SK-N-SH treated with all-trans-retinoic acid at 6 μM for 48 hours (cell line): ENCODE results near the gene DIP2A.

ENCODE experiments used
- ATAC-seq: fragments of 200-7000 bp; cut with Tn5 transposase; 3 replicates; pipeline ENCODE4 v1.9.1; 2020; ENCODE audit warnings: mild to moderate bottlenecking, moderate library complexity
- ARNTL ChIP-seq: fragments of 450-650 bp; formaldehyde crosslinking; IDR thresholded peaks from 2 replicates; pipeline ENCODE4 v1.5.0; 2020; ENCODE audit warnings: low read depth, mild to moderate bottlenecking, moderate library complexity, borderline replicate concordance
- BACH2 ChIP-seq: fragments of 250-450 bp; sonication (Bioruptor Pico); IDR thresholded peaks from 2 replicates; pipeline ENCODE4 v1.9.0; 2021; ENCODE audit warnings: mild to moderate bottlenecking, borderline replicate concordance
- CSDC2 ChIP-seq: fragments of 250-450 bp; sonication (Bioruptor Pico); IDR thresholded peaks from 2 replicates; pipeline ENCODE4 v1.5.0; 2020; ENCODE audit warnings: mild to moderate bottlenecking, moderate library complexity
- GLIS3 ChIP-seq: fragments of 250-450 bp; sonication (Bioruptor Pico); IDR thresholded peaks from 2 replicates; pipeline ENCODE4 v1.5.0; 2020; ENCODE audit warnings: mild to moderate bottlenecking, moderate library complexity
- ISL1 ChIP-seq: fragments of 250-450 bp; sonication (Bioruptor Pico); IDR thresholded peaks from 2 replicates; pipeline ENCODE4 v2.1.2; 2022; ENCODE audit warnings: mild to moderate bottlenecking, moderate library complexity
- OSR1 ChIP-seq: fragments of 250-450 bp; sonication (Bioruptor Pico); IDR thresholded peaks from 2 replicates; pipeline ENCODE4 v1.8.0; 2022; ENCODE audit warnings: moderate library complexity, mild to moderate bottlenecking, inconsistent platforms
- PPARA ChIP-seq: fragments of 250-450 bp; sonication (Bioruptor Pico); IDR thresholded peaks from 2 replicates; pipeline ENCODE4 v1.5.0; 2020; ENCODE audit warnings: mild to moderate bottlenecking, borderline replicate concordance
- RARB ChIP-seq: fragments of 250-450 bp; sonication (Bioruptor Pico); IDR thresholded peaks from 2 replicates; pipeline ENCODE4 v1.8.0; 2021; ENCODE audit warnings: mild to moderate bottlenecking, moderate library complexity
- SNAI2 ChIP-seq: fragments of 250-450 bp; sonication (Bioruptor Pico); IDR thresholded peaks from 2 replicates; pipeline ENCODE4 v1.5.0; 2020; ENCODE audit warnings: mild to moderate bottlenecking, moderate library complexity
- TCF4 ChIP-seq: fragments of 250-450 bp; sonication (Bioruptor Pico); IDR thresholded peaks from 2 replicates; pipeline ENCODE4 v1.8.0; 2021; ENCODE audit warnings: mild to moderate bottlenecking, moderate library complexity, borderline replicate concordance
- TOX ChIP-seq: fragments of 250-450 bp; sonication (Bioruptor Pico); IDR thresholded peaks from 2 replicates; pipeline ENCODE4 v1.8.0; 2021; ENCODE audit warnings: mild to moderate bottlenecking, moderate library complexity, borderline replicate concordance
- ZC3H10 ChIP-seq: fragments of 250-450 bp; sonication (Bioruptor Pico); IDR thresholded peaks from 2 replicates; pipeline ENCODE4 v1.5.1; 2021; ENCODE audit warnings: mild to moderate bottlenecking, moderate library complexity
- ZFP3 ChIP-seq: fragments of 250-450 bp; sonication (Bioruptor Pico); IDR thresholded peaks from 2 replicates; pipeline ENCODE4 v1.5.0; 2020; ENCODE audit warnings: mild to moderate bottlenecking, moderate library complexity
- ZFP30 ChIP-seq: fragments of 450-650 bp; formaldehyde crosslinking; IDR thresholded peaks from 2 replicates; pipeline ENCODE4 v1.5.0; 2022; ENCODE audit warnings: mild to moderate bottlenecking, moderate library complexity
- ZNF70 ChIP-seq: fragments of 450-650 bp; formaldehyde crosslinking; IDR thresholded peaks from 2 replicates; pipeline ENCODE4 v1.5.0; 2020; ENCODE audit warnings: mild to moderate bottlenecking, moderate library complexity
- ZNF8 ChIP-seq: fragments of 450-650 bp; formaldehyde crosslinking; IDR thresholded peaks from 2 replicates; pipeline ENCODE4 v1.5.0; 2020; ENCODE audit warnings: mild to moderate bottlenecking, moderate library complexity
- TF ChIP-seq, protein P1 (sequence below): fragments of 250-450 bp; sonication (Bioruptor Pico); IDR thresholded peaks from 2 replicates; pipeline ENCODE4 v1.8.0; 2021; ENCODE audit warnings: low read depth, mild to moderate bottlenecking, moderate library complexity, borderline replicate concordance
- TF ChIP-seq, protein P2 (sequence below): fragments of 250-450 bp; sonication (Bioruptor Pico); IDR thresholded peaks from 2 replicates; pipeline ENCODE4 v1.8.0; 2020; ENCODE audit warnings: mild to moderate bottlenecking, moderate library complexity, borderline replicate concordance
- TF ChIP-seq, protein P3 (sequence below): fragments of 250-450 bp; sonication (Bioruptor Pico); IDR thresholded peaks from 2 replicates; pipeline ENCODE4 v1.5.0; 2020; ENCODE audit warnings: mild to moderate bottlenecking, moderate library complexity
- TF ChIP-seq, protein P4 (sequence below): fragments of 250-450 bp; sonication (Bioruptor Pico); IDR thresholded peaks from 2 replicates; pipeline ENCODE4 v1.5.1; 2021; ENCODE audit warnings: mild to moderate bottlenecking, moderate library complexity
- TF ChIP-seq, protein P5 (sequence below): fragments of 250-450 bp; sonication (Bioruptor Pico); IDR thresholded peaks from 2 replicates; pipeline ENCODE4 v1.5.1; 2020; ENCODE audit warnings: low read depth, mild to moderate bottlenecking, moderate library complexity

Gene DIP2A

DNA sequence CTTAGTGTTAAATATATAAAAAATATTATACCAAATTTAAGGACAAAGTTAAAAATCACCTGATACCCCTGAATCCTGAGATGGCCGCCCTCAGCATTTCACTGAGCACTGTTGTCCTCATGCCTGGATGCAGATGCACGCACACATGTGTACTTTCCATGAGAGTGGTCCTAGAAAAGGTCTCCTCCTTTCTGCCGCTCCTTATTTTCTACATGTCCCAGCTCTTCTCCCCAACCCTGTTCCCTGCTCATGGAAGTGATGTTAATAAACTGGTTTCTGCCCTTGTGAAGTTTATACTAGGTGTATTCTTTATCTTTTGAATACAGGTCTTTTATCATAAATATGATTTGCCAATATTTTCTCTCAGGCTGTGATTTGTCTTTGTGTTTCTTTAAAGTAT is 32.9 kb downstream of the DIP2A start:
- TF ChIP-seq ARNTL (CRISPR knock-in tag) (no peak), ZC3H10 (no peak), BACH2 (CRISPR knock-in tag) (no peak), ZFP30 (CRISPR knock-in tag) (no peak), ISL1 (CRISPR knock-in tag) (no peak), ZNF70 (no peak), OSR1 (no peak), CSDC2 (no peak), ZNF8 (CRISPR knock-in tag) (no peak), PPARA (CRISPR knock-in tag) (no peak), ZFP3 (CRISPR knock-in tag) (no peak), RARB (CRISPR knock-in tag) (no peak), TCF4 (no peak)
- TF ChIP-seq, protein P1, sequence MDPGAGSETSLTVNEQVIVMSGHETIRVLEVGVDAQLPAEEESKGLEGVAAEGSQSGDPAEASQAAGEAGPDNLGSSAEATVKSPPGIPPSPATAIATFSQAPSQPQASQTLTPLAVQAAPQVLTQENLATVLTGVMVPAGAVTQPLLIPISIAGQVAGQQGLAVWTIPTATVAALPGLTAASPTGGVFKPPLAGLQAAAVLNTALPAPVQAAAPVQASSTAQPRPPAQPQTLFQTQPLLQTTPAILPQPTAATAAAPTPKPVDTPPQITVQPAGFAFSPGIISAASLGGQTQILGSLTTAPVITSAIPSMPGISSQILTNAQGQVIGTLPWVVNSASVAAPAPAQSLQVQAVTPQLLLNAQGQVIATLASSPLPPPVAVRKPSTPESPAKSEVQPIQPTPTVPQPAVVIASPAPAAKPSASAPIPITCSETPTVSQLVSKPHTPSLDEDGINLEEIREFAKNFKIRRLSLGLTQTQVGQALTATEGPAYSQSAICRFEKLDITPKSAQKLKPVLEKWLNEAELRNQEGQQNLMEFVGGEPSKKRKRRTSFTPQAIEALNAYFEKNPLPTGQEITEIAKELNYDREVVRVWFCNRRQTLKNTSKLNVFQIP (CRISPR knock-in tag) = no peak
- TF ChIP-seq, protein P2, sequence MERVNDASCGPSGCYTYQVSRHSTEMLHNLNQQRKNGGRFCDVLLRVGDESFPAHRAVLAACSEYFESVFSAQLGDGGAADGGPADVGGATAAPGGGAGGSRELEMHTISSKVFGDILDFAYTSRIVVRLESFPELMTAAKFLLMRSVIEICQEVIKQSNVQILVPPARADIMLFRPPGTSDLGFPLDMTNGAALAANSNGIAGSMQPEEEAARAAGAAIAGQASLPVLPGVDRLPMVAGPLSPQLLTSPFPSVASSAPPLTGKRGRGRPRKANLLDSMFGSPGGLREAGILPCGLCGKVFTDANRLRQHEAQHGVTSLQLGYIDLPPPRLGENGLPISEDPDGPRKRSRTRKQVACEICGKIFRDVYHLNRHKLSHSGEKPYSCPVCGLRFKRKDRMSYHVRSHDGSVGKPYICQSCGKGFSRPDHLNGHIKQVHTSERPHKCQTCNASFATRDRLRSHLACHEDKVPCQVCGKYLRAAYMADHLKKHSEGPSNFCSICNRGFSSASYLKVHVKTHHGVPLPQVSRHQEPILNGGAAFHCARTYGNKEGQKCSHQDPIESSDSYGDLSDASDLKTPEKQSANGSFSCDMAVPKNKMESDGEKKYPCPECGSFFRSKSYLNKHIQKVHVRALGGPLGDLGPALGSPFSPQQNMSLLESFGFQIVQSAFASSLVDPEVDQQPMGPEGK (CRISPR knock-in tag) = no peak
- TF ChIP-seq, protein P3, sequence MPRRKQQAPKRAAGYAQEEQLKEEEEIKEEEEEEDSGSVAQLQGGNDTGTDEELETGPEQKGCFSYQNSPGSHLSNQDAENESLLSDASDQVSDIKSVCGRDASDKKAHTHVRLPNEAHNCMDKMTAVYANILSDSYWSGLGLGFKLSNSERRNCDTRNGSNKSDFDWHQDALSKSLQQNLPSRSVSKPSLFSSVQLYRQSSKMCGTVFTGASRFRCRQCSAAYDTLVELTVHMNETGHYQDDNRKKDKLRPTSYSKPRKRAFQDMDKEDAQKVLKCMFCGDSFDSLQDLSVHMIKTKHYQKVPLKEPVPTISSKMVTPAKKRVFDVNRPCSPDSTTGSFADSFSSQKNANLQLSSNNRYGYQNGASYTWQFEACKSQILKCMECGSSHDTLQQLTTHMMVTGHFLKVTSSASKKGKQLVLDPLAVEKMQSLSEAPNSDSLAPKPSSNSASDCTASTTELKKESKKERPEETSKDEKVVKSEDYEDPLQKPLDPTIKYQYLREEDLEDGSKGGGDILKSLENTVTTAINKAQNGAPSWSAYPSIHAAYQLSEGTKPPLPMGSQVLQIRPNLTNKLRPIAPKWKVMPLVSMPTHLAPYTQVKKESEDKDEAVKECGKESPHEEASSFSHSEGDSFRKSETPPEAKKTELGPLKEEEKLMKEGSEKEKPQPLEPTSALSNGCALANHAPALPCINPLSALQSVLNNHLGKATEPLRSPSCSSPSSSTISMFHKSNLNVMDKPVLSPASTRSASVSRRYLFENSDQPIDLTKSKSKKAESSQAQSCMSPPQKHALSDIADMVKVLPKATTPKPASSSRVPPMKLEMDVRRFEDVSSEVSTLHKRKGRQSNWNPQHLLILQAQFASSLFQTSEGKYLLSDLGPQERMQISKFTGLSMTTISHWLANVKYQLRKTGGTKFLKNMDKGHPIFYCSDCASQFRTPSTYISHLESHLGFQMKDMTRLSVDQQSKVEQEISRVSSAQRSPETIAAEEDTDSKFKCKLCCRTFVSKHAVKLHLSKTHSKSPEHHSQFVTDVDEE (CRISPR knock-in tag) = no peak
- TF ChIP-seq, protein P4, sequence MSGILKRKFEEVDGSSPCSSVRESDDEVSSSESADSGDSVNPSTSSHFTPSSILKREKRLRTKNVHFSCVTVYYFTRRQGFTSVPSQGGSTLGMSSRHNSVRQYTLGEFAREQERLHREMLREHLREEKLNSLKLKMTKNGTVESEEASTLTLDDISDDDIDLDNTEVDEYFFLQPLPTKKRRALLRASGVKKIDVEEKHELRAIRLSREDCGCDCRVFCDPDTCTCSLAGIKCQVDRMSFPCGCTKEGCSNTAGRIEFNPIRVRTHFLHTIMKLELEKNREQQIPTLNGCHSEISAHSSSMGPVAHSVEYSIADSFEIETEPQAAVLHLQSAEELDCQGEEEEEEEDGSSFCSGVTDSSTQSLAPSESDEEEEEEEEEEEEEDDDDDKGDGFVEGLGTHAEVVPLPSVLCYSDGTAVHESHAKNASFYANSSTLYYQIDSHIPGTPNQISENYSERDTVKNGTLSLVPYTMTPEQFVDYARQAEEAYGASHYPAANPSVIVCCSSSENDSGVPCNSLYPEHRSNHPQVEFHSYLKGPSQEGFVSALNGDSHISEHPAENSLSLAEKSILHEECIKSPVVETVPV (CRISPR knock-in tag) = no peak
- TF ChIP-seq, protein P5, sequence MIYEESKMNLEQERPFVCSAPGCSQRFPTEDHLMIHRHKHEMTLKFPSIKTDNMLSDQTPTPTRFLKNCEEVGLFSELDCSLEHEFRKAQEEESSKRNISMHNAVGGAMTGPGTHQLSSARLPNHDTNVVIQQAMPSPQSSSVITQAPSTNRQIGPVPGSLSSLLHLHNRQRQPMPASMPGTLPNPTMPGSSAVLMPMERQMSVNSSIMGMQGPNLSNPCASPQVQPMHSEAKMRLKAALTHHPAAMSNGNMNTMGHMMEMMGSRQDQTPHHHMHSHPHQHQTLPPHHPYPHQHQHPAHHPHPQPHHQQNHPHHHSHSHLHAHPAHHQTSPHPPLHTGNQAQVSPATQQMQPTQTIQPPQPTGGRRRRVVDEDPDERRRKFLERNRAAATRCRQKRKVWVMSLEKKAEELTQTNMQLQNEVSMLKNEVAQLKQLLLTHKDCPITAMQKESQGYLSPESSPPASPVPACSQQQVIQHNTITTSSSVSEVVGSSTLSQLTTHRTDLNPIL (CRISPR knock-in tag) = no peak
- TF ChIP-seq, all 23 proteins: peak for 0
- no peak for ATAC-seq

DNA sequence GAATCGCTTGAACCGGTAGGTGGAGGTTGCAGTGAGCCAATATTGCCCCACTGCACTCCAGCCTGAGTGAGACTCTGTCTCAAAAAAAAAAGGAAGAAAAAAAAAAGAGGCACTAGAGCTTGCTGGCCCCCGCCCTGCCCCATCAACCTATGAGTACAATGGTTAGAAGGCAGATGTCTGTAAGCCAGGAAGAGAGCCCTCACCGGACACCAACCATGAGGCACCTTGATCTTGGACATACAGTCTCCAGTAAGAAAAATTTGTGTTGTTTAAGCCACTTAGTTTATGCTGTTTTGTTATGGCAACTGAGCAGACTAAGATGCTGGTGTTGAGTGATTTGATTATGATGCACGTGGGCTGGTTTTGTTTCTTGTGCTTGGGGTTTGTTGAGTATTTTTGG is 34.2 kb downstream of the DIP2A start:
- no peak for ATAC-seq
- TF ChIP-seq ARNTL (CRISPR knock-in tag) = no peak
- TF ChIP-seq, protein P4 (CRISPR knock-in tag) = no peak
- TF ChIP-seq BACH2 (CRISPR knock-in tag) = no peak
- no peak for TF ChIP-seq OSR1
- TF ChIP-seq SNAI2 (CRISPR knock-in tag) = no peak
- TF ChIP-seq, protein P5 (CRISPR knock-in tag) = no peak
- no peak for TF ChIP-seq TOX (CRISPR knock-in tag)
- TF ChIP-seq PPARA (CRISPR knock-in tag) = no peak
- no peak for TF ChIP-seq GLIS3 (CRISPR knock-in tag)
- TF ChIP-seq ZC3H10 = no peak
- TF ChIP-seq CSDC2 = no peak
- no peak for TF ChIP-seq ISL1 (CRISPR knock-in tag)
- TF ChIP-seq, protein P3 (CRISPR knock-in tag) = no peak
- no peak for TF ChIP-seq TCF4
- no peak for TF ChIP-seq ZFP3 (CRISPR knock-in tag)
- TF ChIP-seq, protein P2 (CRISPR knock-in tag) = no peak
- no peak for TF ChIP-seq ZNF70
